K562 (cell line): ENCODE results near the gene FAM162B. TPM values are rescaled to one million over a fixed set of nuclear protein-coding genes. Genes with fewer than 3 reads are reported as not detected.

Source experiments
- ATAC-seq: fragments of 200-7000 bp; cut with Tn5 transposase; 3 replicates; pipeline ENCODE4 v1.9.1; 2020; ENCODE audit warnings: moderate library complexity
- BruUV-seq: library from RNA; stranded (reverse); fragments of 400-500 nt; replicated peaks from 2 replicates; lab custom pipeline; 2021; lab: Mats Ljungman, UMichigan
- CTCF ChIA-PET: fragments of 300-600 bp; formaldehyde crosslinking; extraction: SDS; loops from one replicate; lab custom pipeline; 2021; ENCODE audit warnings: low intra/inter-chr PET ratio; lab: Yijun Ruan, JAX
- POLR2A ChIA-PET: fragments of 300-600, 350-650 bp; sonication (Branson Sonifier 250); formaldehyde crosslinking; extraction: SDS; loops from one replicate; lab custom pipeline; 2021; ENCODE audit warnings: antibody characterized with exemption, inconsistent platforms; lab: Yijun Ruan, JAX
- DNase-seq, 4 experiments: peaks; one replicate each; pipeline versions ENCODE4 v3.0.0 to v3.0.0-alpha.2; 2011 to 2018; ENCODE audit warnings: low spot score in 3 of 4, mixed read lengths in 3 of 4; ENCODE audit errors: extremely low read depth in 1 of 4
- FAIRE-seq: peaks from 2 replicates; lab custom pipeline; 2011; peaks lifted over from hg19 to GRCh38; lab: Jason Lieb, UNC
- H2AFZ ChIP-seq: 2 replicates; pipeline ENCODE4 v1.6.0; 2011; ENCODE audit warnings: low read depth, low read length, control low read depth, inconsistent platforms
- H3K27ac ChIP-seq: fragments of 200-600 bp; 3 replicates; pipeline ENCODE4 v1.8.0; 2011; ENCODE audit warnings: low read depth, mild to moderate bottlenecking, control low read depth, inconsistent platforms, low read length, moderate library complexity, mixed read lengths; ENCODE audit errors: extremely low read depth
- H3K27me3 ChIP-seq, 2 experiments: fragments of 300-600 bp in 1 of 2; 2 replicates in 1 of 2; 3 replicates in 1 of 2; pipeline versions ENCODE4 v1.6.0 to v1.8.0; 2011; ENCODE audit warnings: inconsistent platforms in 2 of 2, low read length in 2 of 2, mild to moderate bottlenecking in 1 of 2, mixed read lengths in 1 of 2, moderate library complexity in 1 of 2; ENCODE audit not compliant: control insufficient read depth in 2 of 2, insufficient read depth in 2 of 2
- H3K36me3 ChIP-seq: fragments of 300-600 bp; 3 replicates; pipeline ENCODE4 v1.8.0; 2011; ENCODE audit warnings: mild to moderate bottlenecking, low read length, inconsistent platforms; ENCODE audit not compliant: control insufficient read depth, insufficient read depth
- H3K4me1 ChIP-seq, 2 experiments: fragments of 200-600 bp in 1 of 2; replicated peaks in 1 of 2; 2 replicates in 1 of 2; 3 replicates in 1 of 2; pipeline versions ENCODE4 v1.5.1 to v1.8.0; 2011; ENCODE audit warnings: inconsistent platforms in 2 of 2, low read length in 2 of 2, mild to moderate bottlenecking in 1 of 2, mixed read lengths in 1 of 2, moderate library complexity in 1 of 2; ENCODE audit not compliant: control insufficient read depth in 2 of 2, insufficient read depth in 2 of 2
- H3K4me2 ChIP-seq: 2 replicates; pipeline ENCODE4 v1.6.1; 2011; ENCODE audit warnings: low read length, control low read depth, inconsistent platforms, mixed read lengths; ENCODE audit not compliant: insufficient read depth
- H3K4me3 ChIP-seq: fragments of 200-600 bp; sonication (generic), shearing (Covaris generic); 2 replicates; pipeline ENCODE4 v1.5.1; 2016; ENCODE audit warnings: control low read depth, inconsistent platforms
- H3K79me2 ChIP-seq: fragments of 200-600 bp; 3 replicates; pipeline ENCODE4 v1.8.0; 2011; ENCODE audit warnings: low read length, inconsistent platforms; ENCODE audit not compliant: control insufficient read depth, insufficient read depth
- H3K9ac ChIP-seq, 2 experiments: 2 replicates each; pipeline versions ENCODE4 v1.6.0 to v1.6.1; 2011; ENCODE audit warnings: low read depth in 2 of 2, low read length in 2 of 2, control low read depth in 1 of 2, inconsistent platforms in 1 of 2, mild to moderate bottlenecking in 1 of 2, mixed read lengths in 1 of 2; ENCODE audit not compliant: insufficient read depth in 1 of 2
- H3K9me1 ChIP-seq: one replicate; pipeline ENCODE4 v1.6.0; 2011; ENCODE audit warnings: inconsistent platforms, mild to moderate bottlenecking, low read length, moderate library complexity; ENCODE audit not compliant: control insufficient read depth, insufficient read depth
- H3K9me3 ChIP-seq: replicated peaks from 2 replicates; pipeline ENCODE4 v1.5.1; 2011; ENCODE audit warnings: low read depth, low read length, inconsistent platforms; ENCODE audit not compliant: control insufficient read depth, insufficient read depth
- H4K20me1 ChIP-seq: replicated peaks from 2 replicates; pipeline ENCODE4 v1.6.1; 2011; ENCODE audit warnings: low read length, inconsistent platforms, mixed read lengths; ENCODE audit not compliant: control insufficient read depth, insufficient read depth
- ARID3A ChIP-seq: IDR thresholded peaks from 2 replicates; pipeline ENCODE4 v1.6.1; 2012; ENCODE audit warnings: low read depth, low read length, improper control_type of control experiment, borderline replicate concordance
- CBX3 ChIP-seq, 2 experiments: IDR thresholded peaks; 1 replicate in 1 of 2; 2 replicates in 1 of 2; pipeline ENCODE4 v1.6.1; 2012; ENCODE audit warnings: inconsistent platforms in 2 of 2, low read length in 2 of 2, borderline replicate concordance in 1 of 2, control low read depth in 1 of 2
- ERF ChIP-seq: fragments of 450-650 bp; formaldehyde crosslinking; IDR thresholded peaks from 2 replicates; pipeline ENCODE4 v1.4.0; 2020; ENCODE audit warnings: mild to moderate bottlenecking, mixed read lengths
- MAFG ChIP-seq: fragments of 450-650 bp; conservative IDR thresholded peaks from 2 replicates; pipeline ENCODE4 v1.6.1; 2016; ENCODE audit warnings: missing genetic modification characterization, missing compliant biosample characterization
- RREB1 ChIP-seq: fragments of 250-450 bp; sonication (Bioruptor Pico); IDR thresholded peaks from 2 replicates; pipeline ENCODE4 v1.4.0; 2020
- SPI1 ChIP-seq: IDR thresholded peaks from 2 replicates; pipeline ENCODE4 v1.6.1; 2011; ENCODE audit warnings: low read depth, low read length, control low read depth, borderline replicate concordance
- SRSF7 ChIP-seq: fragments of 200-400 bp; formaldehyde crosslinking; optimal IDR thresholded peaks from 2 replicates; pipeline ENCODE3; 2017; ENCODE audit warnings: mild to moderate bottlenecking, low read depth, low read length
- XRCC4 ChIP-seq: IDR thresholded peaks from one replicate; pipeline ENCODE4 v1.6.1; 2011; ENCODE audit not compliant: insufficient read depth, insufficient read length; ENCODE audit errors: extremely low read depth
- ZNF316 ChIP-seq: fragments of 450-650 bp; IDR thresholded peaks from 2 replicates; pipeline ENCODE4 v1.6.1; 2016
- whole genome bisulfite sequencing: fragments of 100-300 bp; shearing (Covaris generic); methylation state at CpG from one replicate; pipeline ENCODE4 v1.1.6; 2016; ENCODE audit warnings: low coverage, mixed read lengths; ENCODE audit not compliant: insufficient coverage; ENCODE audit errors: missing lambda C conversion rate; 5-methylcytosine and 5-hydroxymethylcytosine counted together
- in situ Hi-C: fragments of 300-500 bp; cut with MboI; formaldehyde crosslinking; loops from 4 replicates; pipeline ENCODE4 v1.15.0; 2018; ENCODE audit warnings: inconsistent platforms, mixed read lengths
- intact Hi-C: fragments of 100-400 bp; cut with micrococcal nuclease; formaldehyde crosslinking; loops from 2 replicates; pipeline ENCODE4 v1.14.2; 2022
- polyA plus RNA-seq, 8 experiments: library from polyadenylated mRNA; depleted of rRNA in 4 of 8; stranded (reverse) in 5 of 8; unstranded in 3 of 8; fragments of >200 nt; fragmentation: Nextera tagmentation in 2 of 8; fragmentation: Illumina TruSeq in 1 of 8; extraction: Ambion mirVana in 2 of 8; extraction: Trizol in 1 of 8; gene quantifications; 2 replicates each; pipeline versions ENCODE4 v1.2.1 to v1.2.3, GENCODE V29; 2011 to 2014; ENCODE audit warnings: inconsistent platforms in 1 of 8, missing spikeins in 1 of 8
- total RNA-seq, 7 experiments: library from RNA; depleted of rRNA in 6 of 7; stranded (reverse); fragments of >200 nt in 6 of 7; fragmentation: Illumina TruSeq in 2 of 7; extraction: Trizol in 2 of 7; gene quantifications; 2 replicates each; pipeline versions ENCODE4 v1.2.1 to v1.2.3, GENCODE V29; 2011 to 2021; ENCODE audit warnings: low replicate concordance in 1 of 7

Gene FAM162B
- total and polyA plus RNA-seq, 9 of the 15 experiments (the other 6 are each of a cell fraction or from before 2014, with no cell fraction given) = not detected

- H3K79me2 ChIP-seq = no peaks in the 10 kb centered on the region
- no peaks in the 10 kb centered on the region for H3K9me3 ChIP-seq
- no TSS peak for BruUV-seq
- no peak for ATAC-seq
- FAIRE-seq = no peak
- no peak overlapping the region for H3K9ac ChIP-seq
- 0% methylated on average over 1 of the region's 1 CpG for WGBS
- H3K4me2 ChIP-seq = no peak overlapping the region
- ChIA-PET CTCF (no interaction called here), POLR2A (no interaction called here)
- TF ChIP-seq XRCC4 (no peak), SRSF7 (no peak)
- H3K4me1 ChIP-seq = no peaks in the 10 kb centered on the region
- intact Hi-C loops = no loop called here
- H3K36me3 ChIP-seq = no peaks in the 10 kb centered on the region
- no peak overlapping the region for H2AFZ ChIP-seq
- no peaks in the 10 kb centered on the region; a peak in 1 of 5 replicates for H3K27me3 ChIP-seq
- no peak for DNase-seq
- H3K27ac ChIP-seq = no peak overlapping the region
- in situ Hi-C loops = no loop called here
- H3K9me1 ChIP-seq = no peaks in the 10 kb centered on the region
- no peaks in the 10 kb centered on the region for H4K20me1 ChIP-seq
- no peak overlapping the region for H3K4me3 ChIP-seq
Observed at GRCh38 chr6:116773886-116774285, 8.4 kb upstream of the FAM162B start.

GRCh38 chr6:116772450-116772849, 6.9 kb upstream of the FAM162B start:
- Histone ChIP-seq H3K9me3 (no peaks in the 10 kb centered on the region), H3K4me2 (no peak overlapping the region), H4K20me1 (no peaks in the 10 kb centered on the region), H3K4me3 (no peak overlapping the region), H2AFZ (no peak overlapping the region), H3K36me3 (no peaks in the 10 kb centered on the region), H3K79me2 (no peaks in the 10 kb centered on the region), H3K9me1 (no peaks in the 10 kb centered on the region), H3K4me1 (no peaks in the 10 kb centered on the region), H3K9ac (no peak overlapping the region), H3K27ac (no peak overlapping the region), H3K27me3 (no peaks in the 10 kb centered on the region; a peak in 1 of 5 replicates)
- in situ Hi-C loops = no loop called here
- FAIRE-seq (no peak), ATAC-seq (no peak), DNase-seq (no peak)
- ChIA-PET POLR2A (no interaction called here), CTCF (no interaction called here)
- intact Hi-C loops = no loop called here
- BruUV-seq = no TSS peak
- 0% methylated on average over 1 of the region's 1 CpG for WGBS
- TF ChIP-seq RREB1 (no peak), MAFG (tag) (peak; percentile 25; the same call in 1 of the 2 replicates), SPI1 (no peak), ZNF316 (peak; percentile 82), CBX3 (IDR thresholded peaks at IDR 0.05; ENCODE audit: borderline replicate concordance in 1 of 2, low read length in 2 of 2) (no peak), ARID3A (no peak), ERF (CRISPR knock-in tag) (no peak)
